ENCODE results near the gene SLC6A6.

DNA sequence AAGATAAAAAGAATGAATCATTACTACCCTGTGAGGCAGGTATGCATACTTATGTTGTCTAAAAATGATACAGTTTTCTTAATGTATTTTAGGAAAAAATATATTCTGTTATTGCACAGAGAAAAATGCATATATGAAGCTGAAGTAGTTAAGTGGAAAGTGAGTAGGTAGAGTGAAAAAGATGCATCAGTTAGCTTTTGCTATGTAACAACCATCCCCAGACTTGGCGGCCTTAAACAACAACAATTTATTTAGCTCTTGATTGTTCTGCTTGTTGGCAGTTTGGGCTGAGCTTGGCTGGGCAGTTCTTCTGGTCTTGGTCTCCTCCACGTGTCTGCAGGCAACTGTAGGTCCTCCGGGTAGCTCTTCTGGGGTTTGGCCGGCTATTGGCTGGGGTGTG lies 45.7 kb downstream of the SLC6A6 start:
- no peak for TF ChIP-seq POLR2AphosphoS5 (IDR thresholded peaks at IDR 0.05)
- TF ChIP-seq CTCF (IDR thresholded peaks at IDR 0.05) = no peak

Measured in breast epithelium (tissue), 3 donors.